H9 (cell line): ENCODE data around the gene BAIAP2L1. TPM values are rescaled to one million over a fixed set of nuclear protein-coding genes. Genes with fewer than 3 reads are reported as not detected.
A peak's percentile ranks its signal among the peaks of the same experiment; 100 is the strongest.

ENCODE experiments used
- DNase-seq: peaks from one replicate; pipeline ENCODE4 v3.0.0-alpha.2; 2017
- H2AFZ ChIP-seq: one replicate; pipeline ENCODE4 v1.6.1; 2013; ENCODE audit warnings: mild to moderate bottlenecking, low read length, control low read depth, moderate library complexity
- H2AK5ac ChIP-seq: 2 replicates; pipeline ENCODE4 v1.6.1; 2013; ENCODE audit warnings: low read length, control low read depth, mixed read lengths; ENCODE audit not compliant: insufficient read length
- H2BK120ac ChIP-seq: one replicate; pipeline ENCODE4 v1.6.1; 2013; ENCODE audit warnings: low read depth, mild to moderate bottlenecking, low read length, control low read depth, inconsistent platforms; ENCODE audit not compliant: poor library complexity, severe bottlenecking
- H2BK12ac ChIP-seq: 2 replicates; pipeline ENCODE4 v1.6.1; 2013; ENCODE audit warnings: low read length, control low read depth, mixed read lengths, low read depth; ENCODE audit not compliant: insufficient read length
- H2BK15ac ChIP-seq: 2 replicates; pipeline ENCODE4 v1.6.1; 2013; ENCODE audit warnings: low read depth, low read length, control low read depth
- H2BK20ac ChIP-seq: one replicate; pipeline ENCODE4 v1.6.1; 2013; ENCODE audit warnings: low read depth, mild to moderate bottlenecking, low read length, control low read depth, inconsistent platforms; ENCODE audit not compliant: poor library complexity, severe bottlenecking
- H2BK5ac ChIP-seq: 2 replicates; pipeline ENCODE4 v1.6.1; 2013; ENCODE audit warnings: low read length, control low read depth, mixed read lengths; ENCODE audit not compliant: insufficient read length
- H3K14ac ChIP-seq: 2 replicates; pipeline ENCODE4 v1.6.1; 2013; ENCODE audit warnings: low read length, control low read depth; ENCODE audit not compliant: insufficient read depth
- H3K18ac ChIP-seq: 2 replicates; pipeline ENCODE4 v1.6.1; 2013; ENCODE audit warnings: low read depth, mild to moderate bottlenecking, mixed read lengths, low read length, control low read depth; ENCODE audit not compliant: insufficient read length
- H3K23ac ChIP-seq: 2 replicates; pipeline ENCODE4 v1.6.1; 2013; ENCODE audit warnings: low read length, control low read depth, mixed read lengths, low read depth; ENCODE audit not compliant: insufficient read length
- H3K23me2 ChIP-seq: 2 replicates; pipeline ENCODE4 v1.6.1; 2013; ENCODE audit warnings: low read depth, mild to moderate bottlenecking, mixed read lengths, low read length, control low read depth; ENCODE audit not compliant: insufficient read length, poor library complexity, severe bottlenecking
- H3K27ac ChIP-seq: 2 replicates; pipeline ENCODE4 v1.5.1; 2013; ENCODE audit warnings: low read length, control low read depth, mixed read lengths, low read depth; ENCODE audit not compliant: insufficient read length
- H3K27me3 ChIP-seq: 2 replicates; pipeline ENCODE4 v1.6.1; 2013; ENCODE audit warnings: low read length, control low read depth, inconsistent platforms; ENCODE audit not compliant: insufficient read depth
- H3K4ac ChIP-seq: 2 replicates; pipeline ENCODE4 v1.6.1; 2013; ENCODE audit warnings: low read depth, mild to moderate bottlenecking, control low read depth, inconsistent platforms, low read length, moderate library complexity
- H3K4me1 ChIP-seq: 2 replicates; pipeline ENCODE4 v1.6.1; 2013; ENCODE audit warnings: low read length, control low read depth, inconsistent platforms; ENCODE audit not compliant: insufficient read depth
- H3K4me2 ChIP-seq: 2 replicates; pipeline ENCODE4 v1.6.1; 2013; ENCODE audit warnings: low read length, control low read depth, mixed read lengths; ENCODE audit not compliant: insufficient read length, insufficient read depth
- H3K56ac ChIP-seq: 2 replicates; pipeline ENCODE4 v1.6.1; 2013; ENCODE audit warnings: low read depth, mild to moderate bottlenecking, mixed read lengths, low read length, control low read depth; ENCODE audit not compliant: insufficient read length
- H3K79me1 ChIP-seq: 2 replicates; pipeline ENCODE4 v1.6.1; 2013; ENCODE audit warnings: low read depth, mild to moderate bottlenecking, moderate library complexity, low read length, control low read depth, inconsistent platforms; ENCODE audit not compliant: insufficient read depth, poor library complexity, severe bottlenecking
- H3K79me2 ChIP-seq: 2 replicates; pipeline ENCODE4 v1.6.1; 2013; ENCODE audit warnings: low read length, control low read depth, inconsistent platforms; ENCODE audit not compliant: insufficient read depth
- H3K9ac ChIP-seq: 2 replicates; pipeline ENCODE4 v1.6.1; 2013; ENCODE audit warnings: low read length, control low read depth, mixed read lengths; ENCODE audit not compliant: insufficient read length; ENCODE audit errors: extremely low read depth
- H3K9me3 ChIP-seq: one replicate; pipeline ENCODE4 v1.6.1; 2013; ENCODE audit warnings: low read depth, low read length, inconsistent platforms; ENCODE audit not compliant: control insufficient read depth
- H3T11ph ChIP-seq: one replicate; pipeline ENCODE4 v1.6.1; 2013; ENCODE audit warnings: mild to moderate bottlenecking, low read length, control low read depth, inconsistent platforms
- H4K20me1 ChIP-seq: one replicate; pipeline ENCODE4 v1.6.1; 2013; ENCODE audit not compliant: control insufficient read depth, insufficient read length, insufficient read depth
- H4K5ac ChIP-seq: 2 replicates; pipeline ENCODE4 v1.6.1; 2013; ENCODE audit warnings: low read depth, mild to moderate bottlenecking, mixed read lengths, low read length, control low read depth; ENCODE audit not compliant: insufficient read length
- H4K8ac ChIP-seq: replicated peaks from 2 replicates; pipeline ENCODE4 v1.6.1; 2013; ENCODE audit warnings: low read length, control low read depth, mixed read lengths, low read depth; ENCODE audit not compliant: insufficient read length
- H4K91ac ChIP-seq: 2 replicates; pipeline ENCODE4 v1.6.1; 2013; ENCODE audit warnings: low read depth, mild to moderate bottlenecking, moderate library complexity, mixed read lengths, low read length, control low read depth; ENCODE audit not compliant: insufficient read length
- H3K27ac Mint-ChIP-seq, 3 experiments: 2 replicates in 2 of 3; 3 replicates in 1 of 3; pipeline ENCODE4 v1.8.0; 2020 to 2021; ENCODE audit warnings: mixed read lengths in 3 of 3, mild to moderate bottlenecking in 1 of 3, moderate library complexity in 1 of 3
- H3K27me3 Mint-ChIP-seq: 2 replicates; pipeline ENCODE4 v1.8.0; 2021; ENCODE audit warnings: low read depth, mild to moderate bottlenecking, moderate library complexity, mixed read lengths
- H3K36me3 Mint-ChIP-seq, 3 experiments: 2 replicates in 2 of 3; 3 replicates in 1 of 3; pipeline ENCODE4 v1.8.0; 2020 to 2021; ENCODE audit warnings: low read depth in 3 of 3, mixed read lengths in 3 of 3; ENCODE audit not compliant: insufficient read depth in 1 of 3
- H3K4me1 Mint-ChIP-seq, 2 experiments: 2 replicates each; pipeline ENCODE4 v1.8.0; 2020; ENCODE audit warnings: mixed read lengths in 2 of 2
- H3K4me3 Mint-ChIP-seq, 2 experiments: 2 replicates in 1 of 2; 3 replicates in 1 of 2; pipeline ENCODE4 v1.8.0; 2020 to 2021; ENCODE audit warnings: mild to moderate bottlenecking in 2 of 2, mixed read lengths in 2 of 2, moderate library complexity in 1 of 2
- H3K9me3 Mint-ChIP-seq, 2 experiments: 2 replicates in 1 of 2; 3 replicates in 1 of 2; pipeline ENCODE4 v1.8.0; 2020; ENCODE audit warnings: mild to moderate bottlenecking in 2 of 2, mixed read lengths in 2 of 2, moderate library complexity in 1 of 2
- CTCF ChIP-seq: fragments of 200-600 bp; sonication (generic); conservative IDR thresholded peaks from 3 replicates; pipeline ENCODE4 v1.8.0; 2021; ENCODE audit warnings: antibody characterized with exemption, mild to moderate bottlenecking
- WGBS: extraction: QIAGEN DNeasy Blood & Tissue Kit; methylation state at CpG from one replicate; pipeline ENCODE4 v1.1.7; 2013; ENCODE audit warnings: missing lambda C conversion rate, low lambda C conversion rate, mixed read lengths; ENCODE audit not compliant: insufficient read length; ENCODE audit errors: extremely low coverage; 5-methylcytosine and 5-hydroxymethylcytosine counted together
- total RNA-seq: library from RNA; stranded (reverse); gene quantifications from 2 replicates; pipeline ENCODE4 v1.2.1, GENCODE V29; 2021

The BAIAP2L1 gene
- total RNA-seq, 1 experiment from 2014 or later, result 25.9 TPM

GRCh38 chr7:98254951-98255610 is 145.8 kb downstream of the BAIAP2L1 start:
- H3K27ac Mint-ChIP-seq, result peak overlapping the region in 1 of 3 experiments; percentile 7; a peak in 1 of 7 replicates
- WGBS, result no CpG with 5 or more reads among the region's 11 CpGs

More at GRCh38 chr7:98254951-98255610, 145.8 kb downstream of the BAIAP2L1 start:
- Histone ChIP-seq H3K9ac (no peak overlapping the region), H4K91ac (no peak overlapping the region), H3K79me1 (no peaks in the 10 kb centered on the region), H3K4ac (no peak overlapping the region), H3K14ac (no peak overlapping the region), H2BK120ac (no peak overlapping the region), H2AFZ (no peak overlapping the region), H3K9me3 (no peaks in the 10 kb centered on the region), H2BK15ac (no peak overlapping the region), H3K27ac (no peak overlapping the region), H2BK20ac (no peak overlapping the region), H2BK5ac (no peak overlapping the region), H2BK12ac (no peak overlapping the region), H4K5ac (no peak overlapping the region), H3K23ac (no peak overlapping the region), H4K8ac (no peak overlapping the region), H3K56ac (no peak overlapping the region), H3K79me2 (no peaks in the 10 kb centered on the region), H3K23me2 (peaks cover 6% of the 10 kb centered on the region), H3K27me3 (no peaks in the 10 kb centered on the region), H4K20me1 (no peaks in the 10 kb centered on the region), H3K18ac (no peak overlapping the region), H3K4me1 (no peaks in the 10 kb centered on the region), H2AK5ac (no peak overlapping the region), H3K4me2 (no peak overlapping the region), H3T11ph (no peak overlapping the region)
- no peak for DNase-seq
- no peak for TF ChIP-seq CTCF
- Mint-ChIP-seq H3K27me3 (no peaks in the 10 kb centered on the region), H3K36me3 (peaks cover 0 to 6% (median 5%) of the 10 kb centered on the region in 3 experiments; a peak in 2 of 7 replicates), H3K9me3 (no peaks in the 10 kb centered on the region), H3K4me3 (no peak overlapping the region), H3K4me1 (peaks cover 14 to 16% of the 10 kb centered on the region in 2 experiments)
